Pancreas (tissue), 10 donors: ENCODE results near the gene TPGS2. TPM values are rescaled to one million over a fixed set of nuclear protein-coding genes. Genes with fewer than 3 reads are reported as not detected.

Experiments used
- ATAC-seq, 4 donors: fragments of 200-7000 bp; cut with Tn5 transposase; one replicate each; pipeline versions ENCODE4 v1.8.0 to v1.9.1; 2020; ENCODE audit warnings: mild to moderate bottlenecking in 4 of 4, moderate library complexity in 4 of 4
- DNase-seq, 6 donors: peaks; one replicate each; pipeline ENCODE4 v3.0.0-alpha.2; 2020
- FAIRE-seq: peaks from 2 replicates; lab custom pipeline; 2012; peaks lifted over from hg19 to GRCh38; lab: Jason Lieb, UNC
- H3K27ac ChIP-seq, 4 donors: fragments of 200-600 bp; sonication (generic); 1 replicate in 3 of 4; 2 replicates in 1 of 4; pipeline versions ENCODE4 v1.5.0 to v1.8.0; 2020
- H3K27me3 ChIP-seq, 4 donors: fragments of 200-600 bp; one replicate each; pipeline ENCODE4 v1.8.0; 2021
- H3K36me3 ChIP-seq, 3 donors: fragments of 200-600 bp; sonication (generic) in 1 of 3; one replicate each; pipeline versions ENCODE4 v1.5.0 to v1.8.0; 2020 to 2021
- H3K4me1 ChIP-seq, 3 donors: fragments of 200-600 bp; one replicate each; pipeline ENCODE4 v1.8.0; 2021
- H3K4me3 ChIP-seq, 4 donors: fragments of 200-600 bp; sonication (generic) in 2 of 4; one replicate each; pipeline versions ENCODE4 v1.5.0 to v1.8.0; 2020 to 2021
- H3K9me3 ChIP-seq, 4 donors: fragments of 200-600 bp; one replicate each; pipeline ENCODE4 v1.8.0; 2021
- CTCF ChIP-seq, 4 donors: fragments of 200-600 bp; sonication (generic) in 3 of 4; IDR thresholded peaks; one replicate each; pipeline versions ENCODE4 v1.5.0 to v1.8.0; 2021; ENCODE audit warnings: antibody characterized with exemption in 4 of 4
- WGBS, 2 donors: extraction: QIAGEN DNeasy Blood & Tissue Kit; methylation state at CpG; one replicate each; pipeline ENCODE4 v1.1.7; 2013; 5-methylcytosine and 5-hydroxymethylcytosine counted together
- intact Hi-C, 3 donors: fragments of 100-400 bp; cut with DNase I; formaldehyde crosslinking; loops; one replicate each; pipeline versions ENCODE4 v1.11.1 to v1.14.2; 2022
- polyA plus RNA-seq, 2 donors: library from polyadenylated mRNA; stranded (reverse); fragments of 200-250 nt; gene quantifications; one replicate each; pipeline ENCODE4 v1.2.3, GENCODE V29; 2013
- total RNA-seq, 6 donors: library from RNA; stranded (reverse); fragmentation: NEBNext Ultra II Directional in 4 of 6; extraction: Animal tissue kit (Norgen Biotek cat#: 25700) in 4 of 6; gene quantifications; one replicate each; pipeline versions ENCODE4 v1.2.1 to v1.2.4, GENCODE V29; 2021 to 2023
- donor health status: healthy with polysubstance abuse.
- donor health status: DM: no; HTN: no; CAD: no; lungs with moderate emphysema.
- donor health status: DM: no; HTN: no; CAD: no.
- donor health status: control.
- donor health status: control.
- donor health status: Bipolar disorder and iron deficiency.
- donor health status: DM: yes; HTN: yes; CAD: no.
- donor health status: DM: no; HTN: no; CAD: no.
- donor health status: DM: no; HTN: no; CAD: no.
- donor health status: DM: yes; HTN: yes; CAD: no.

Gene TPGS2
- total and polyA plus RNA-seq, 8 donors: 16.6 to 44.6 (median 25.2) TPM

- WGBS, 2 donors: 95 to 98% methylated on average over 5 of the region's 5 CpGs
- no peak overlapping the region for H3K27ac ChIP-seq
- no peaks in the 10 kb centered on the region for H3K36me3 ChIP-seq
- H3K4me3 ChIP-seq: no peak overlapping the region
- no peak for FAIRE-seq
- no peak for DNase-seq
- no peaks in the 10 kb centered on the region for H3K4me1 ChIP-seq
- ATAC-seq: no peak
- H3K27me3 ChIP-seq: no peaks in the 10 kb centered on the region
- H3K9me3 ChIP-seq: no peaks in the 10 kb centered on the region
- intact Hi-C loops: no loop called here
- TF ChIP-seq CTCF (IDR thresholded peaks at IDR 0.05): no peak
Measured at GRCh38 chr18:36783792-36784191, 45.0 kb downstream of the TPGS2 start.

DNA sequence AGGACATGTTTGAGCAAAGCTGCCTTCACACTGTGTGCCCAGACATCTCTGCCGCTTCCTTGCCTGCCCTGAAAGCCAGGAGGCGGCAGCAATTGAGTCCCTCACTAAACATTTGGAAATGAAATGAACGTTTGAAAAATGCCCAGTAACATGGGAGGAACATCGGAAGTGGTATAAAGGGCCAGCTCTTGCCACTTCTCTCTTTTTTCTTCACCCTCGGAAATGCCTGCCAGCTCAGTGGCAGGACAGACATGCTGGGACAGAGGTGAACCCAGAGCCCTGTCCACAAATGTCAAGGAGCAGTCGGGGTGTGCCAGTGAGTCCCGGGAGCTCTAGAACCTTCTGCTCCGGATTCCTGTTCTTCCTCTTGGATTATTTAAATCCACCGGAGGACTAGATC lies 46.1 kb downstream of the TPGS2 start:
- Histone ChIP-seq H3K4me3 (no peak overlapping the region), H3K4me1 (no peaks in the 10 kb centered on the region), H3K27me3 (no peaks in the 10 kb centered on the region), H3K36me3 (no peaks in the 10 kb centered on the region), H3K9me3 (no peaks in the 10 kb centered on the region), H3K27ac (no peak overlapping the region)
- no peak for TF ChIP-seq CTCF (IDR thresholded peaks at IDR 0.05)
- intact Hi-C loops: no loop called here
- no peak for ATAC-seq
- no peak for FAIRE-seq
- DNase-seq: no peak
- WGBS, 2 donors: 80 to 91% methylated on average over 9 of the region's 9 CpGs

- H3K27me3 ChIP-seq: no peaks in the 10 kb centered on the region
- H3K9me3 ChIP-seq: no peaks in the 10 kb centered on the region
- FAIRE-seq: no peak
- intact Hi-C loops: no loop called here
- 69 to 80% methylated on average over 2 of the region's 2 CpGs for WGBS, 2 donors
- no peaks in the 10 kb centered on the region for H3K36me3 ChIP-seq
- TF ChIP-seq CTCF (IDR thresholded peaks at IDR 0.05): no peak
- DNase-seq: no peak
- no peak overlapping the region for H3K4me3 ChIP-seq
- no peak overlapping the region for H3K27ac ChIP-seq
- ATAC-seq: no peak
- no peaks in the 10 kb centered on the region for H3K4me1 ChIP-seq
Measured at GRCh38 chr18:36780748-36781147, 48.1 kb downstream of the TPGS2 start.

GRCh38 chr18:36777566-36777965 lies 51.2 kb downstream of the TPGS2 start:
- no peak overlapping the region for H3K4me3 ChIP-seq
- H3K27ac ChIP-seq: no peak overlapping the region
- no peaks in the 10 kb centered on the region for H3K27me3 ChIP-seq
- FAIRE-seq (no peak), ATAC-seq (no peak), DNase-seq (no peak)
- H3K9me3 ChIP-seq: no peaks in the 10 kb centered on the region
- no peak for TF ChIP-seq CTCF (IDR thresholded peaks at IDR 0.05)
- H3K36me3 ChIP-seq: no peaks in the 10 kb centered on the region
- intact Hi-C loops: no loop called here
- 73 to 76% methylated on average over 1 of the region's 1 CpG for WGBS, 2 donors
- H3K4me1 ChIP-seq: no peaks in the 10 kb centered on the region

DNA sequence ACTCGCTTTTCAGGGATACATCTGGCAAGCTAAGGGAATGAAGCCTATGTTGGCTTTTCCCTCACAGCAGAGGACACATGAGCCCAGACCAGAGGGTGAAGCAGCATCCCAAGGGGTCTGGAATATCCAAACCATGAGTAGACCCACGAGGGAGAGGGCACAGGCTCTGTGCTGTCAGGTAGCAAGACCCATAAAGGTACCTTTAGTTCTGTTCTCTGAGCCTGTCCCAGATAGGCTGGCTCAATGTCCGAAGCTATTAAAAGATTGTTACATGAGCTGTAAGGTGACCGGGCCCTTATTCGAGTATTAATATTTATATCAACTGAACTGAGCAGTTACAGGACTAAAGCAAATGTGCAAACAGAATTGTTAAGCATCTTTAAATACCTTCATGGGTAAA lies 52.2 kb downstream of the TPGS2 start:
- FAIRE-seq (no peak), DNase-seq (no peak), ATAC-seq (no peak)
- WGBS, 2 donors: 93 to 95% methylated on average over 5 of the region's 5 CpGs
- TF ChIP-seq CTCF (IDR thresholded peaks at IDR 0.05): no peak
- Histone ChIP-seq H3K4me3 (no peak overlapping the region), H3K4me1 (no peaks in the 10 kb centered on the region), H3K9me3 (no peaks in the 10 kb centered on the region), H3K36me3 (no peaks in the 10 kb centered on the region), H3K27ac (no peak overlapping the region), H3K27me3 (no peaks in the 10 kb centered on the region)
- intact Hi-C loops: no loop called here
